Kidney (tissue), 14 donors: ENCODE results near the gene CEP164. TPM values are rescaled to one million over a fixed set of nuclear protein-coding genes. Genes with fewer than 3 reads are reported as not detected.

Experiments
- DNase-seq, 5 donors: peaks; one replicate each; pipeline ENCODE4 v3.0.0-alpha.2; 2013 to 2020
- FAIRE-seq: peaks from 2 replicates; lab custom pipeline; 2012; peaks lifted over from hg19 to GRCh38; lab: Jason Lieb, UNC
- H3K27ac ChIP-seq, 2 donors: one replicate each; pipeline ENCODE4 v1.7.0; 2013; ENCODE audit warnings: low read depth in 2 of 2, low read length in 2 of 2, inconsistent platforms in 1 of 2
- H3K27me3 ChIP-seq: one replicate; pipeline ENCODE4 v1.7.1; 2013; ENCODE audit warnings: low read length, inconsistent platforms; ENCODE audit not compliant: control insufficient read depth, insufficient read depth
- H3K36me3 ChIP-seq, 3 donors: one replicate each; pipeline versions ENCODE4 v1.7.0 to v1.7.1; 2013; ENCODE audit warnings: low read length in 3 of 3, control low read depth in 1 of 3, inconsistent platforms in 1 of 3; ENCODE audit not compliant: insufficient read depth in 3 of 3, control insufficient read depth in 2 of 3
- H3K4me1 ChIP-seq, 3 donors: one replicate each; pipeline versions ENCODE4 v1.7.0 to v1.7.1; 2013; ENCODE audit warnings: low read length in 3 of 3, inconsistent platforms in 1 of 3, low read depth in 1 of 3; ENCODE audit not compliant: control insufficient read depth in 2 of 3, insufficient read depth in 2 of 3
- H3K4me3 ChIP-seq, 3 donors: one replicate each; pipeline versions ENCODE4 v1.7.0 to v1.8.1; 2013; ENCODE audit warnings: low read length in 3 of 3, control low read depth in 1 of 3, inconsistent platforms in 1 of 3
- H3K9ac ChIP-seq, 3 donors: one replicate each; pipeline versions ENCODE4 v1.7.0 to v1.7.1; 2013; ENCODE audit warnings: low read length in 3 of 3, control low read depth in 1 of 3, inconsistent platforms in 1 of 3
- H3K9me3 ChIP-seq, 3 donors: one replicate each; pipeline versions ENCODE4 v1.7.0 to v1.7.1; 2013; ENCODE audit warnings: low read length in 3 of 3, control low read depth in 1 of 3, inconsistent platforms in 1 of 3; ENCODE audit not compliant: control insufficient read depth in 2 of 3, insufficient read depth in 1 of 3
- CTCF ChIP-seq: IDR thresholded peaks from 3 replicates; pipeline ENCODE4 v1.5.1; 2012; ENCODE audit warnings: mild to moderate bottlenecking, moderate library complexity, borderline replicate concordance; ENCODE audit not compliant: insufficient read depth; ENCODE audit errors: extremely low read depth
- intact Hi-C: fragments of 100-400 bp; cut with DNase I; formaldehyde crosslinking; loops from one replicate; pipeline ENCODE4 v1.11.1; 2022
- polyA plus RNA-seq: library from polyadenylated mRNA; stranded (reverse); fragments of 350-450 nt; fragmentation: Illumina TruSeq; extraction: RNeasy Lipid Tissue Mini Kit (QIAGEN cat#74804); gene quantifications from one replicate; pipeline ENCODE4 v1.2.3, GENCODE V29; 2014; ENCODE audit warnings: low read depth, low replicate concordance; ENCODE audit not compliant: insufficient read depth
- total RNA-seq: library from RNA; stranded (reverse); fragmentation: NEBNext Ultra II Directional; extraction: Animal tissue kit (Norgen Biotek cat#: 25700); gene quantifications from one replicate; pipeline ENCODE4 v1.2.1, GENCODE V29; 2021
- donor health status: control.
- donor health status: control.
- donor health status: control.
- donor health status: control.
- donor health status: control.
- donor health status: DM: yes; HTN: yes; CAD: no.
- donor health status: Normal renal cell carcinoma (clear cell type).

Gene CEP164
- total and polyA plus RNA-seq, 2 donors from 2014 or later: 7.9 to 30.7 TPM

- TF ChIP-seq CTCF: no peak
- FAIRE-seq: no peak
- H3K4me3 ChIP-seq: no peak overlapping the region
- H3K36me3 ChIP-seq: peaks cover 2 to 8% (median 5%) of the 10 kb centered on the region in 3 donors
- no peak for DNase-seq
- H3K4me1 ChIP-seq: no peaks in the 10 kb centered on the region
- no peak overlapping the region for H3K27ac ChIP-seq
- no peak overlapping the region for H3K9ac ChIP-seq
- intact Hi-C loops: no loop called here
- H3K27me3 ChIP-seq: no peaks in the 10 kb centered on the region
- H3K9me3 ChIP-seq: peaks cover 0 to 3% (median 0%) of the 10 kb centered on the region in 3 donors
These were observed 79.4 kb downstream of the CEP164 start for GRCh38 chr11:117407016-117407415.

DNA sequence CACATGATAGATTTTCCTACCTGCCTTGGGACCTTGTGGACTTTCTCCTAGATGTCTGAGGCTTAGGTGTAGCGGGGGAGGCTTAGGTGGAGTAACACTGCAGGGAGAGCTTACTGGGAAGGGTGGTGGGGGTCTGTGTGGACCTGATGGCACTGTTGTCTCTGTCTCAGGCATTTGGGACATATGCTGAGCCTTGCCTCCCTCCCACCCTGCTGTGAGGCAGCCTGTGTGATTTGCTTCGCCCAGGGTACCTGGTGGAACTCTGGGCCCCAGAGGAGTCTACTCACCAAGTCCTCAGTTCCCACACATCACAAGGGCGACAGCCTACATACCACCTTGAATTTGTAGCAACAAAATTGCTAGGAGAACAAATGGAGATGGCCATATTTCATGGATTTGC lies 80.7 kb downstream of the CEP164 start:
- intact Hi-C loops: no loop called here
- Histone ChIP-seq H3K4me3 (no peak overlapping the region), H3K27me3 (no peaks in the 10 kb centered on the region), H3K36me3 (peaks cover 2 to 8% (median 5%) of the 10 kb centered on the region in 3 donors), H3K27ac (no peak overlapping the region), H3K9ac (no peak overlapping the region), H3K4me1 (no peaks in the 10 kb centered on the region), H3K9me3 (peaks cover 0 to 3% (median 0%) of the 10 kb centered on the region in 3 donors)
- DNase-seq (no peak), FAIRE-seq (no peak)
- no peak for TF ChIP-seq CTCF

DNA sequence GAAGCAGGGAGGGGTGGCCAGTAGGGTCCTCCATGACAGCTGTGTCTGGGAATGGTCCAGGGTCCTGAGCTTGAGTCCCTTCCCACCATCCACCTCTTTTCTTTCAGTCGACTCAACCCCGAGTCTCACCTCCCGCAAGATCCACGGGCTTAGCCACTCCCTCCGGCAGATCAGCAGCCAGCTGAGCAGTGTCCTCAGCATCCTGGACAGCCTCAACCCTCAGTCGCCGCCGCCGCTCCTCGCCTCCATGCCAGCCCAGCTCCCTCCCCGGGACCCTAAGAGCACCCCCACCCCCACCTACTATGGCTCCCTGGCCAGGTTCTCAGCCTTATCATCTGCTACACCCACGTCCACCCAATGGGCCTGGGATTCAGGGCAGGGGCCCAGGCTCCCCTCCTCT lies 81.9 kb downstream of the CEP164 start:
- no peak overlapping the region for H3K9ac ChIP-seq
- H3K9me3 ChIP-seq: peaks cover 0 to 3% (median 0%) of the 10 kb centered on the region in 3 donors
- intact Hi-C loops: no loop called here
- no peak for TF ChIP-seq CTCF
- FAIRE-seq (no peak), DNase-seq (no peak)
- H3K27me3 ChIP-seq: no peaks in the 10 kb centered on the region
- no peak overlapping the region for H3K4me3 ChIP-seq
- no peaks in the 10 kb centered on the region for H3K4me1 ChIP-seq
- H3K27ac ChIP-seq: no peak overlapping the region
- H3K36me3 ChIP-seq: peaks cover 2 to 8% (median 5%) of the 10 kb centered on the region in 3 donors

DNA sequence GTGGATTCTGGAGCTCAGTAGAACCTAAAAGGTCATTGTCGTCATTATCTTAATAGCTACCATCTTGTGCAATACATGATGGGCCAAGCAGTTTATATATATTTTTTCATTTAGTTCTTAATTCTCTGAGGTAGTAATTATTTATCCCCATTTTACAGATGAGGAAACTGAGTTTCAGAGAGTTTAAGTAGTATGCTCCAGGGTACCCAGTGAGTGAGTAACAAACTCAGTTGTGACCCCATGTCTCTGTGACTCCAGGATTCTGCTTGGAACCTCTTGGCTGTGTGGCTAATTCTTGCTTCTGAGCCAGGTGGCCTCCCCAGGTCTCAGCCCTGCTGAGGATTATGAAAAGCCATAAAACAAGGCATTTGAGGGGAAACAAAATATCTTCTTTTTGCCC lies 82.6 kb downstream of the CEP164 start:
- intact Hi-C loops: no loop called here
- H3K27me3 ChIP-seq: no peaks in the 10 kb centered on the region
- no peak overlapping the region for H3K27ac ChIP-seq
- no peak for TF ChIP-seq CTCF
- no peak for DNase-seq
- H3K4me3 ChIP-seq: no peak overlapping the region
- no peaks in the 10 kb centered on the region for H3K4me1 ChIP-seq
- FAIRE-seq: no peak
- no peak overlapping the region for H3K9ac ChIP-seq
- H3K9me3 ChIP-seq: peaks cover 0 to 3% (median 0%) of the 10 kb centered on the region in 3 donors
- H3K36me3 ChIP-seq: peaks cover 2 to 8% (median 5%) of the 10 kb centered on the region in 3 donors
